IMR-90 (cell line): ENCODE results near the gene PLCG1. TPM values are rescaled to one million over a fixed set of nuclear protein-coding genes. Genes with fewer than 3 reads are reported as not detected.

Source experiments
- ATAC-seq: fragments of 200-7000 bp; cut with Tn5 transposase; 2 replicates; pipeline ENCODE4 v1.9.1; 2020; ENCODE audit warnings: low read depth, mild to moderate bottlenecking, moderate library complexity
- BruUV-seq: library from RNA; stranded (reverse); fragments of 400-500 nt; replicated peaks from 2 replicates; lab custom pipeline; 2021; lab: Mats Ljungman, UMichigan
- CTCF ChIA-PET: fragments of 300-600 bp; formaldehyde crosslinking; extraction: SDS; loops from one replicate; lab custom pipeline; 2021; ENCODE audit warnings: antibody characterized with exemption; lab: Yijun Ruan, JAX
- POLR2A ChIA-PET: fragments of 300-600 bp; sonication (Branson Sonifier 250); formaldehyde crosslinking; loops from one replicate; lab custom pipeline; 2022; ENCODE audit warnings: antibody characterized with exemption; ENCODE audit not compliant: unreplicated experiment; lab: Charles Lee
- DNase-seq: peaks from one replicate; pipeline ENCODE4 v3.0.0; 2013
- H2AFZ ChIP-seq: replicated peaks from 2 replicates; pipeline ENCODE3; 2013; ENCODE audit warnings: low read length, mild to moderate bottlenecking; ENCODE audit not compliant: poor library complexity
- H2AK5ac ChIP-seq: 2 replicates; pipeline ENCODE4 v1.6.1; 2013; ENCODE audit warnings: low read depth, low read length, inconsistent platforms
- H2AK9ac ChIP-seq: replicated peaks from 2 replicates; pipeline ENCODE3; 2013; ENCODE audit warnings: mild to moderate bottlenecking, low read depth, low read length, moderate library complexity; ENCODE audit not compliant: poor library complexity
- H2BK120ac ChIP-seq: 2 replicates; pipeline ENCODE4 v1.6.1; 2013; ENCODE audit warnings: low read depth, low read length, inconsistent platforms
- H2BK15ac ChIP-seq: 3 replicates; pipeline ENCODE4 v1.6.1; 2013; ENCODE audit warnings: low read depth, low read length, inconsistent platforms
- H2BK20ac ChIP-seq: 2 replicates; pipeline ENCODE4 v1.6.1; 2013; ENCODE audit warnings: low read depth, mild to moderate bottlenecking, inconsistent platforms, low read length, moderate library complexity
- H2BK5ac ChIP-seq: 2 replicates; pipeline ENCODE4 v1.6.1; 2013; ENCODE audit warnings: mild to moderate bottlenecking, low read depth, low read length, inconsistent platforms; ENCODE audit not compliant: poor library complexity, severe bottlenecking
- H3K14ac ChIP-seq: replicated peaks from 2 replicates; pipeline ENCODE4 v1.6.1; 2013; ENCODE audit warnings: low read depth, low read length, inconsistent platforms
- H3K18ac ChIP-seq: 2 replicates; pipeline ENCODE4 v1.6.1; 2013; ENCODE audit warnings: low read depth, low read length, control low read depth
- H3K23ac ChIP-seq: 2 replicates; pipeline ENCODE4 v1.6.1; 2013; ENCODE audit warnings: low read depth, low read length, inconsistent platforms
- H3K27ac ChIP-seq: 2 replicates; pipeline ENCODE4 v1.5.1; 2013; ENCODE audit warnings: mild to moderate bottlenecking, control low read depth, low read length; ENCODE audit not compliant: insufficient read depth
- H3K27me3 ChIP-seq: 2 replicates; pipeline ENCODE4 v1.6.1; 2013; ENCODE audit warnings: low read length; ENCODE audit not compliant: control insufficient read depth, insufficient read depth
- H3K36me3 ChIP-seq: 2 replicates; pipeline ENCODE4 v1.6.1; 2013; ENCODE audit warnings: low read length, mixed read lengths; ENCODE audit not compliant: control insufficient read depth, insufficient read depth
- H3K4ac ChIP-seq: 2 replicates; pipeline ENCODE4 v1.6.1; 2013; ENCODE audit warnings: low read depth, low read length, inconsistent platforms
- H3K4me1 ChIP-seq: 2 replicates; pipeline ENCODE4 v1.6.1; 2013; ENCODE audit warnings: low read length, mixed read lengths; ENCODE audit not compliant: control insufficient read depth, insufficient read depth
- H3K4me2 ChIP-seq: 2 replicates; pipeline ENCODE4 v1.6.1; 2013; ENCODE audit warnings: low read depth, mild to moderate bottlenecking, control low read depth, low read length, moderate library complexity
- H3K4me3 ChIP-seq: 2 replicates; pipeline ENCODE4 v1.5.1; 2013; ENCODE audit warnings: low read depth, mild to moderate bottlenecking, control low read depth, low read length, moderate library complexity; ENCODE audit not compliant: insufficient read depth
- H3K56ac ChIP-seq: 2 replicates; pipeline ENCODE4 v1.6.1; 2013; ENCODE audit warnings: low read length, inconsistent platforms; ENCODE audit not compliant: insufficient read depth; ENCODE audit errors: extremely low read depth
- H3K79me1 ChIP-seq, 2 experiments: 2 replicates each; pipeline ENCODE4 v1.6.1; 2013; ENCODE audit warnings: low read length in 2 of 2, inconsistent platforms in 1 of 2, low read depth in 1 of 2
- H3K9ac ChIP-seq: 2 replicates; pipeline ENCODE4 v1.6.1; 2013; ENCODE audit warnings: low read depth, low read length, control low read depth
- H3K9me1 ChIP-seq: 2 replicates; pipeline ENCODE4 v1.6.1; 2013; ENCODE audit warnings: low read length, inconsistent platforms; ENCODE audit not compliant: insufficient read depth
- H3K9me3 ChIP-seq: 2 replicates; pipeline ENCODE4 v1.6.1; 2013; ENCODE audit warnings: low read length; ENCODE audit not compliant: control insufficient read depth, insufficient read depth
- H4K20me1 ChIP-seq: 2 replicates; pipeline ENCODE4 v1.6.1; 2013; ENCODE audit warnings: low read length, inconsistent platforms; ENCODE audit not compliant: insufficient read depth
- H4K5ac ChIP-seq: 2 replicates; pipeline ENCODE4 v1.6.1; 2013; ENCODE audit warnings: mild to moderate bottlenecking, low read depth, low read length, control low read depth
- H4K8ac ChIP-seq, 2 experiments: 2 replicates each; pipeline ENCODE4 v1.6.1; 2013; ENCODE audit warnings: low read depth in 2 of 2, low read length in 2 of 2, control low read depth in 1 of 2, inconsistent platforms in 1 of 2
- H4K91ac ChIP-seq: 2 replicates; pipeline ENCODE4 v1.6.1; 2013; ENCODE audit warnings: low read depth, low read length, inconsistent platforms; ENCODE audit not compliant: insufficient read depth
- BHLHE40 ChIP-seq: fragments of 150-350 bp; IDR thresholded peaks from 2 replicates; pipeline ENCODE4 v1.6.1; 2016; ENCODE audit warnings: mild to moderate bottlenecking, low read depth, low read length
- RCOR1 ChIP-seq: IDR thresholded peaks from 2 replicates; pipeline ENCODE4 v1.6.1; 2012; ENCODE audit warnings: mild to moderate bottlenecking, low read length, improper control_type of control experiment; ENCODE audit not compliant: insufficient replicate concordance
- RFX5 ChIP-seq: IDR thresholded peaks from 2 replicates; pipeline ENCODE4 v1.8.0; 2012; ENCODE audit warnings: low read depth, mild to moderate bottlenecking, low read length, moderate library complexity
- dilution Hi-C: fragments of 300-500 bp; cut with HindIII; formaldehyde crosslinking; loops from one replicate; pipeline ENCODE4 v1.14.3; 2018; ENCODE audit warnings: low sequenced_read_pairs; ENCODE audit not compliant: unreplicated experiment
- in situ Hi-C: fragments of 300-500 bp; cut with MboI; formaldehyde crosslinking; loops from 3 replicates; pipeline ENCODE4 v1.14.3; 2019; ENCODE audit warnings: low sequenced_read_pairs, inconsistent platforms, mixed read lengths
- intact Hi-C: fragments of 100-400 bp; cut with micrococcal nuclease; formaldehyde crosslinking; loops from 2 replicates; pipeline ENCODE4 v1.10.0; 2022
- polyA plus RNA-seq, 3 experiments: library from polyadenylated mRNA; depleted of rRNA; stranded (reverse); fragments of >200 nt; gene quantifications; 2 replicates each; pipeline ENCODE4 v1.2.3, GENCODE V29; 2012; ENCODE audit warnings: low replicate concordance in 1 of 3
- total RNA-seq: library from RNA; depleted of rRNA; stranded (reverse); fragments of >200 nt; gene quantifications from 2 replicates; pipeline ENCODE4 v1.2.3, GENCODE V29; 2012

PLCG1 gene
- total and polyA plus RNA-seq, 2 of the 4 experiments (the other 2 are of a cell fraction) = 59.1 to 69.1 TPM

DNA sequence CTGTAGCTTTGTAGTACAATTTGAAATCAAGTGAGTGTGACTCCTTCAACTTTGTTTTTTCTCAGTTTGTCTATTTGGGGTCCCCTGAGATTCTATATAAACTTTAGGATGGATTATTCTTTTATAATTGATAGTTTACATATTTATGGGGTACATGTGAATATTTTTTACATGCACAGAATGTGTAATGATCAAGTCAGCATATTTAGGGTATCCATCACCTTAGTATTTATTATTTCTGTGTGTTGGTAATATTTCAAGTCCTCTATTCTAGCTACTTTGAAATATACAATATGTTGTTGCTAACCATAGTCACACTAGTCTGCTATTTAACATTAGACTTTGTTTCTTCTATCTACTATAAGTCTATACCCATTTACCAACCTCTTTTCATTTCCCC lies 50.3 kb downstream of the PLCG1 start:
- Histone ChIP-seq H2AFZ (no peak overlapping the region), H3K56ac (no peak overlapping the region), H3K79me1 (peaks cover 16 to 38% of the 10 kb centered on the region in 2 experiments; a peak in 3 of 4 replicates), H4K5ac (no peak overlapping the region), H3K4me2 (no peak overlapping the region), H2AK5ac (no peak overlapping the region), H3K27ac (no peak overlapping the region), H4K91ac (no peak overlapping the region), H2BK20ac (no peak overlapping the region), H3K9me3 (peaks cover 7% of the 10 kb centered on the region), H3K23ac (no peak overlapping the region), H3K36me3 (peaks cover 20% of the 10 kb centered on the region), H3K9me1 (peaks cover 9% of the 10 kb centered on the region; the same call in 1 of the 2 replicates), H3K18ac (no peak overlapping the region), H3K14ac (no peak overlapping the region), H3K9ac (no peak overlapping the region), H3K27me3 (no peaks in the 10 kb centered on the region), H3K4me3 (no peak overlapping the region), H3K4me1 (no peaks in the 10 kb centered on the region), H2AK9ac (no peak overlapping the region), H2BK120ac (no peak overlapping the region), H3K4ac (no peak overlapping the region), H2BK5ac (no peak overlapping the region), H4K20me1 (peaks cover 6% of the 10 kb centered on the region), H4K8ac (no peak overlapping the region), H2BK15ac (no peak overlapping the region)
- POLR2A ChIA-PET = no interaction called here
- BruUV-seq = no TSS peak
- ATAC-seq (no peak), DNase-seq (no peak)
- in situ Hi-C loops = no loop called here
- CTCF ChIA-PET = no interaction called here
- TF ChIP-seq RCOR1 (no peak), BHLHE40 (no peak), RFX5 (no peak)
- intact Hi-C loops = no loop called here
- dilution Hi-C loops = no loop called here
